NCI-H2107 (cell line): ENCODE results near the gene CDC42BPG.

ENCODE experiments used
- DNase-seq: peaks from one replicate; lab custom pipeline; 2025; lab: John Stamatoyannopoulos, UW

Gene CDC42BPG

GRCh38 chr11:64865286-64866172 lies 21.1 kb upstream of the CDC42BPG start:
- DNase-seq = no peak

DNA sequence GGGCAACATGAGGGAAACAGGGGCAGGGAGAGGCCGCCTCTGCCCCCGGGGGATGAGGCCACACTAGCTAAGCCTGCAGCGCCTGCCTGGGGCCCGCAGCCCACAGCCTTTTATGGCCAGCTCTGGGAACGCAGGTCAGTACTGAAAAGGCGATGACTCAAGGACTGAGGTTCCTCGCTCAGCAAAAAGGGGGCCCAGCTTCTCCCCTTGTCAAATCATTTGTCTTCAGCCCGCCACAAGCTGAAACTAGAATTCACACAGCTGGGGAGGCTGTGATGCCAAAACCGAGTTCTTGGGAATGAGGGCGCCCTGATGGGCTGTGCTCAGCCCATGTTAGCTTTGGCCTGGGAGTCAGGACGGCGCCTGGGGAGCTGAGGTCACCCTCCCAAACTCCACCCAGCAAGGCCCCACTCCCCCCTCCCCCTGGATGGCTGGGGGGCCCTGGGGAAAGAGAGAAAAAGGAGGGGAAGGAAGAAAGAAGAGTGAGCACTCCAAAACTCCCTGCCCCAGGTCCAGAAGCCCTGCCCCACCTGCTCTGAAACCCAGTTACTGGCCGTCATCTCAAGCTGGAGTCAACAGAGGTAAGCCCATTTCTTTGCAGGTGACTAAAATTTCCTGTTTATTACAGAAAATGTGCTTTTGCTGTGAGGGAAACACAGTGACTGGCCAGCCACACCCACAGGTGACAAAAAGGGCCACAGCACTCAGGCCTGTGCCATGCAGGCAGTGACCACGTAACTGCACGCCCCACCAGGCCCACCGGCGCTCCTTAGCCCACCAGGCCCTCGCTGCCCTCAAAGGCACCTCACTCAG lies 20.2 kb upstream of the CDC42BPG start:
- no peak for DNase-seq

- no peak for DNase-seq
Observed at GRCh38 chr11:64864135-64864472, 19.7 kb upstream of the CDC42BPG start.

- DNase-seq = no peak
Observed at GRCh38 chr11:64863391-64864060, 19.1 kb upstream of the CDC42BPG start.

DNA sequence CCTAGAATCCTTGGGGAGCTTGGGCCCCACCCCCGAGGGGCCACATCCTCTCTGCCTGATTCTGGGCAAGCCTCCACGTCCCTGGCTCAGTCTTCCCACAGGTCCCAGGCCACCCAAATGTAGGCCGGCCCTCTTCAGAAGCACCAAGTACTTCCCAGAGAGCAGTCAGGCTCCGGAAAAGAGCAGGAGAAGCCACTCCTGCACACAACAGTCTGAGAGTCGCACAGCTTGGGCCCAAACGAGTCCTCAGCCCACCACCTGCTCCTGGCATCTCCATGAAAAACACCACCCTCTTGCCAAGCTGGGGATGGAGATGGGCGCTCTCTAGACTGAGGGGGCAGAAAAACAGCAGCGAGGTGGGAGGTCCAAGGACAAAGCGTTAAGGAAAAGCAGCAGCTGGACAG lies 18.5 kb upstream of the CDC42BPG start:
- DNase-seq = no peak

- no peak for DNase-seq
Observed at GRCh38 chr11:64861227-64861975, 16.9 kb upstream of the CDC42BPG start.

DNA sequence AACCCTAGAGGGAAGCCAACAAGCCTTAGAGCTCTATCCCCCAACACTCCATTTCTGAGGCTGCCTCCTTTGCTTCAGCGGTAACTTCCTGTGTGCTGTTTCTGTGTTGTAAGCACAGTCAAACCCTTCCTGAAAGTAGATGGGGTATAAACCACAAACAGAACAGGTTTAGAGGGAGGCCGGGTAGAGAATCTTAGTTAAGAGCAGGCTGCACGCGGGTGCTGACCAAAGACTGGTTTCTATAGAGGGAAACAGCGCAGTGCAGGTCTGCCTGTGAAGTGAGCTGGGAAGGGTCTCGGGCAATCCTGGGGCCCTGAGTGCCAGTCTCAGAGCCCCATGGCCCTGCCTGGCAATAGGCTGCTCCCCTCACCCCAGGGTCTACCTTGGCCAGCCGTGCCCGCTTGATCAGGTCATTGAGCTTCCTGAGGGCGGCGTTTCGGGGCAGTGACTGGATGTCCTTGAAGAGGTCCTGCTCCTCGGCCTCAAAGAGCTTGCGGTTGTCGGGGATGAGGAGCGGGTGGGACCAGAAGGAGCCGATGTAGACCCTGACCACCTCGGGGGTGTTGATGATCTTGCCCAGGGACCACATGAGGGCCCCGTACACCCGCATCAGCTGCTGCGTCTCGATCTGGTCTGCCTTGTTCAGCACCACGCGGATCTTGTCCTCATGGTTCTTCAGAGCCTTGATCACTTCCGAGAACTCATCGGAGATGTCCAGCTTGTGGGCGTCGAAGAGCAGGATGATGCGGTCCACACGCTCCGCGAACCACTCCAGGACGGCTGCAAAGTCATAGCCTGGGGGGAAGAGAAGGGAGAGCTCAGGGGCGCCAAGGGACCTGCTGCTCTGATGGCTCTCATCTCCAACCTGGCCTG lies 15.3 kb upstream of the CDC42BPG start:
- no peak for DNase-seq

GRCh38 chr11:64858467-64859263 lies 14.2 kb upstream of the CDC42BPG start:
- DNase-seq = no peak

GRCh38 chr11:64857485-64857884 lies 13.0 kb upstream of the CDC42BPG start:
- no peak for DNase-seq

GRCh38 chr11:64856382-64857227 lies 12.2 kb upstream of the CDC42BPG start:
- peak; percentile 31 for DNase-seq

- DNase-seq = no peak
Observed at GRCh38 chr11:64855596-64856304, 11.3 kb upstream of the CDC42BPG start.

DNA sequence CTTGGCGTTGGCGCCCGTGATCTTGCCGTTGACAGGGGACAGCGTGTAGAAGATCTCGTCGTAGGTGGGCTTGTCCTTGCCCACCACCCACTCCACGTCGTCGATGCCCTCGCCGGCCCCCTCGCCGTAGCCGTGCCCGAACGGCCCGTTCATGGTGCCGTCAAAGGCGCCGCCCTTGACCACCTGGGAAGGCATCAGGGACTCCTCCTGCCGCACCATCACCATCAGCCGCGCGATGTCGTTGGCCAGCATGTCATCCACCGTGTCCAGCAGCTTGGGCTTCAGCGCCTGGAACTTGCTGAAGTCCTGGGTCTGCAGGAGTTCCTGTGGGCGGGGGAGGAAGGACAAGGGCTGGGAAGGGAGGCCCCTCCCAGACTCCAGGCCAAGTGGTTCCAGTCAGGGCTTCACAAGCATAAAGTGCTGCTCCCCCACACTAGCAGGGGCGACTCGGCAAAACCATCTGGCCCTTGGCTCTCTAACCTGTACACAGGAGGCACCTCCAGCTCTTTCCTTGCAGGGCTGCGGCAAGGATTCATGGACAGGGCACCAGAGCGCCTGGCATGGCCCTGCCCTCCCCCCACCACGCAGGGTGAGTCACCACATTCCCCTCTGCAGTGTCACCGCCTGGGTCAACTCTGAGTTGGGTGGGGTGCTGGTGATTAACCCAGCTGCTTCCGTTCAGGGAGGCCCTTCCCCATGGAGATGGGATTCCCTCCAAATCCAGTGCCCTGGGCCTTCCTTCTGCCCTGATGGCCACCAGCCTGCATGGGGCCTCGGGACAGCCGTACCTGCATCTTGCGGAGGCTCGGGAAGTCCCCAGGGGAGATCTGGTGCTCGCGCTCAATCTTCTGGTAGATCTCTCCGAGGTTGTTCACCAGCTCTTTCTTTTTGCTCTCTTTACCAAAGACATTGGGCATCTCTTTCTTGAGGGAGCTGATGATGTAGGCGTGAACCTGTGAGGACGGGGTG lies 10.4 kb upstream of the CDC42BPG start:
- DNase-seq = no peak

- DNase-seq = no peak
Observed at GRCh38 chr11:64854157-64854533, 9.7 kb upstream of the CDC42BPG start.

DNA sequence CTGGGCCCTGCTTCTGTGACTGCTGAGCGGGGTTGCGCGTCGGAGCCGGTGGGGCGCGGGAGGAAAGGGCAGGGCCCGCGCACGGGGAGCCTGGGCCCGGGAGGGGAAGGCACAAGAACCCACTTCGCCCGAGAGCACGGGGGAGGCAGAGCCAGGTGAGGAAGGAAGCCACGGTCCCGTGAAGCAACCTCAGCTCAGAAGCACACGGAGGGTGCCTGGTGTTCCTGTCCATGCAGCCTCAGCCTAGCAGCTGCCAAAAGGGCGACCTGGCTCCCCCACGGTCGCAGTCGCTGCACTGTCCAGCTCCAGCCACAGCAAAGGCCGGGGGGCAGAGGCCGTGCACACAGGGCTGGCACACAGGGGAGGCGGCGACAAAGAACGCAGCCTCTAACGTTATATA lies 9.3 kb upstream of the CDC42BPG start:
- no peak for DNase-seq

- DNase-seq = no peak
Observed at GRCh38 chr11:64852804-64853509, 8.5 kb upstream of the CDC42BPG start.

DNA sequence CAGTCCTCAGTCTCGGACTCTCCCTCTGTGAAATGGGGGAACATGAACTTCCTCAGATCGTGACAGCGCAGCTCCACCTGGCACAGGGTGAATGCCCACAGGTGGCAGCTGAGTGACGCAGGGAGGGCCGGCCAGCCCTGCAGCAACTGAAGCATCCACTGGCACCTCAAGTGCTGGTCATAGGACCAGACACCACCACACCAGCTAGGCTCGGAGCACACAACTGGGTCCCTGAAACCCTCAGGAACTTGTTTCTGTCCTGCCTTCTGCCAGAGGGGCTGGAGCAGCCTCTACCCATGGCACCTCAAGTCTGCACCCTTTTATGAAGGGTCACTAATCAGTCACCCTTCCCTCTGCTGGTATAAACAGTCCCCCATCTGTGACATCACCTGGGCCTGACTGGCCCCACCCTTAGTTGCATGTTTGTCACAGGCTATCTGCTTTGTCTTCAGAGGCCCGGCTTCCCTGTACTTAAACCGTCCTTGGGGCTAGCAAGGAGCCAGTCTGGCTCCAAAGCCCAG lies 7.4 kb upstream of the CDC42BPG start:
- no peak for DNase-seq
